HL-60 (cell line): ENCODE results near the gene ALDH5A1.

ENCODE experiments used
- DNase-seq, 2 experiments: peaks; one replicate each; pipeline ENCODE4 v3.0.0-alpha.2; 2010 to 2020; ENCODE audit warnings: low read depth in 1 of 2, low spot score in 1 of 2
- H3K27ac ChIP-seq: fragments of 250-450 bp; sonication (Bioruptor Pico); replicated peaks from 2 replicates; pipeline ENCODE4 v1.5.1; 2020; ENCODE audit warnings: mild to moderate bottlenecking, moderate library complexity
- H3K27me3 ChIP-seq: fragments of 250-450 bp; sonication (Bioruptor Pico); 2 replicates; pipeline ENCODE4 v1.5.1; 2021; ENCODE audit warnings: mild to moderate bottlenecking, moderate library complexity; ENCODE audit not compliant: insufficient read depth, poor library complexity, severe bottlenecking
- H3K4me3 ChIP-seq: replicated peaks from 2 replicates; pipeline ENCODE4 v1.5.1; 2011; ENCODE audit warnings: mild to moderate bottlenecking, control low read depth, low read length; ENCODE audit not compliant: insufficient read depth
- CTCF ChIP-seq: IDR thresholded peaks from one replicate; pipeline ENCODE4 v1.5.1; 2011; ENCODE audit warnings: low read length, control low read depth, inconsistent platforms; ENCODE audit not compliant: insufficient read depth
- GABPA ChIP-seq: IDR thresholded peaks from 2 replicates; pipeline ENCODE4 v1.6.1; 2012; ENCODE audit warnings: low read depth
- POLR2AphosphoS5 ChIP-seq: IDR thresholded peaks from 2 replicates; pipeline ENCODE4 v1.6.1; 2012; ENCODE audit warnings: low read depth
- SPI1 ChIP-seq: IDR thresholded peaks from 2 replicates; pipeline ENCODE4 v1.6.1; 2012; ENCODE audit warnings: low read depth, mild to moderate bottlenecking, borderline replicate concordance
- TF ChIP-seq, protein P1 (sequence below): IDR thresholded peaks from 2 replicates; pipeline ENCODE4 v1.6.1; 2012; ENCODE audit warnings: low read depth; ENCODE audit not compliant: insufficient replicate concordance

Gene ALDH5A1

DNA sequence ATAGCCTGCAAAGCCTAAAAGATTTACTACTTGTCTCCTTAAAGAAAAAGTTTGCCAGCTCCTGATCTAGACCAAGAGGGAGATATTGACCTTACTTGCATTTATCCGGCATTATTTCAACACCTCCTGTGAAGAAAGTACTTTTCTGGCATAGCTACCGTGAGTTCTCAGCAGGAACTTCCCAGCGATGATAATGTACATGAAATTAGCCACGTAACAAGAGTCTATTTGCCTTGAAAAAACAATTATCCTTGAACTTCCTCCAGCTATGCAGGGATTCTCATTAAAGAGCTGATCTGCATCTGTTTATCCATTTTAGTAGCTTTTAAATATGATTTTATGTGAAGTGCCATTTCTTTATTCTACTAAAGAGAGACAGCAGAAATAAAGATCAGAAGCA, 41.7 kb downstream of the ALDH5A1 start:
- TF ChIP-seq SPI1 = no peak
- TF ChIP-seq, protein P1, sequence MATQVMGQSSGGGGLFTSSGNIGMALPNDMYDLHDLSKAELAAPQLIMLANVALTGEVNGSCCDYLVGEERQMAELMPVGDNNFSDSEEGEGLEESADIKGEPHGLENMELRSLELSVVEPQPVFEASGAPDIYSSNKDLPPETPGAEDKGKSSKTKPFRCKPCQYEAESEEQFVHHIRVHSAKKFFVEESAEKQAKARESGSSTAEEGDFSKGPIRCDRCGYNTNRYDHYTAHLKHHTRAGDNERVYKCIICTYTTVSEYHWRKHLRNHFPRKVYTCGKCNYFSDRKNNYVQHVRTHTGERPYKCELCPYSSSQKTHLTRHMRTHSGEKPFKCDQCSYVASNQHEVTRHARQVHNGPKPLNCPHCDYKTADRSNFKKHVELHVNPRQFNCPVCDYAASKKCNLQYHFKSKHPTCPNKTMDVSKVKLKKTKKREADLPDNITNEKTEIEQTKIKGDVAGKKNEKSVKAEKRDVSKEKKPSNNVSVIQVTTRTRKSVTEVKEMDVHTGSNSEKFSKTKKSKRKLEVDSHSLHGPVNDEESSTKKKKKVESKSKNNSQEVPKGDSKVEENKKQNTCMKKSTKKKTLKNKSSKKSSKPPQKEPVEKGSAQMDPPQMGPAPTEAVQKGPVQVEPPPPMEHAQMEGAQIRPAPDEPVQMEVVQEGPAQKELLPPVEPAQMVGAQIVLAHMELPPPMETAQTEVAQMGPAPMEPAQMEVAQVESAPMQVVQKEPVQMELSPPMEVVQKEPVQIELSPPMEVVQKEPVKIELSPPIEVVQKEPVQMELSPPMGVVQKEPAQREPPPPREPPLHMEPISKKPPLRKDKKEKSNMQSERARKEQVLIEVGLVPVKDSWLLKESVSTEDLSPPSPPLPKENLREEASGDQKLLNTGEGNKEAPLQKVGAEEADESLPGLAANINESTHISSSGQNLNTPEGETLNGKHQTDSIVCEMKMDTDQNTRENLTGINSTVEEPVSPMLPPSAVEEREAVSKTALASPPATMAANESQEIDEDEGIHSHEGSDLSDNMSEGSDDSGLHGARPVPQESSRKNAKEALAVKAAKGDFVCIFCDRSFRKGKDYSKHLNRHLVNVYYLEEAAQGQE = no peak
- TF ChIP-seq POLR2AphosphoS5 = no peak
- no peak for TF ChIP-seq GABPA
- no peak for TF ChIP-seq CTCF
- H3K27me3 ChIP-seq = no peaks in the 10 kb centered on the region
- no peak for DNase-seq
- no peak overlapping the region for H3K27ac ChIP-seq
- H3K4me3 ChIP-seq = no peak overlapping the region

DNA sequence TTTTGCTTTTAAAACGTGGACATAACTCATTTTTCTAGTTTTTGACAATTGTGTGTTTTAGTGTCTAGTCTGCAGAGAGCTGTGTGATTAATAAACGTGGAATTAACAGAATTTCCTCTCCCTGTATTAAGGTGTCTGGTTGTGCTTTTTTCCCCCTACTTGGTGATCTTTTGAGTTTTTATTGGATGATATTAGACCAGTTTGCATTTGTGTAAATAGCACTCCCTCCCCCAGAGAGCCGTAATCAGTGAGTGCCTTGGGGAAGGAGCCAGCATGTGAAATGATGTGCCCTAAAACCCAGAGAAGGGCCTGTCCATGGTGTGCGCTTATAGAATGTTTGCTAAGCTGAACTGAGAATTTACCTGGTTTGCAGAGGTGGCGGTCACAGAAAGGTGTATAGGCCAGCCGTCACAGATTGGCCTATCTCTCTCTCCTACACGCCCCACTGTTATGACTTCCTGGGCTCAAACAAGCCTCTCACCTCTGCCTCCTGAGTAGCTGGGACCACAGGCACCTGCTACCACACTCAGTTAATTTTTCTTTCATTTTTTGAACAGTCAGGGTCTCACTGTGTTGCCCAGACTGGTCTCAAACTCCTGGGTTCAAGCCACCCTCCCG, 42.4 kb downstream of the ALDH5A1 start:
- no peak for DNase-seq
- Histone ChIP-seq H3K27me3 (no peaks in the 10 kb centered on the region), H3K4me3 (no peak overlapping the region), H3K27ac (no peak overlapping the region)
- TF ChIP-seq, protein P1 = no peak
- TF ChIP-seq SPI1 = no peak
- no peak for TF ChIP-seq POLR2AphosphoS5
- no peak for TF ChIP-seq CTCF
- no peak for TF ChIP-seq GABPA

GRCh38 chr6:24537771-24538385, 43.1 kb downstream of the ALDH5A1 start:
- no peak for DNase-seq
- no peaks in the 10 kb centered on the region for H3K27me3 ChIP-seq
- no peak overlapping the region for H3K4me3 ChIP-seq
- TF ChIP-seq GABPA = no peak
- TF ChIP-seq, protein P1 = no peak
- TF ChIP-seq POLR2AphosphoS5 = no peak
- no peak for TF ChIP-seq CTCF
- no peak for TF ChIP-seq SPI1
- H3K27ac ChIP-seq = no peak overlapping the region
